Measurements from ENCODE around the gene NTM. TPM values are rescaled to one million over a fixed set of nuclear protein-coding genes. Genes with fewer than 3 reads are reported as not detected.
A peak's percentile ranks its signal among the peaks of the same experiment; 100 is the strongest.
"Not testable (repeated sequence)": the region's sequence is repeated elsewhere in the genome, so short reads cannot be mapped to it uniquely, and the experiment has no call there.

Gene NTM
- total RNA-seq, 1 donor: not detected

GRCh38 chr11:131488238-131488637, 117.8 kb downstream of the NTM start:
- no peak for DNase-seq (ENCODE audit: low read depth in 2 of 3, low spot score in 2 of 3)

DNA sequence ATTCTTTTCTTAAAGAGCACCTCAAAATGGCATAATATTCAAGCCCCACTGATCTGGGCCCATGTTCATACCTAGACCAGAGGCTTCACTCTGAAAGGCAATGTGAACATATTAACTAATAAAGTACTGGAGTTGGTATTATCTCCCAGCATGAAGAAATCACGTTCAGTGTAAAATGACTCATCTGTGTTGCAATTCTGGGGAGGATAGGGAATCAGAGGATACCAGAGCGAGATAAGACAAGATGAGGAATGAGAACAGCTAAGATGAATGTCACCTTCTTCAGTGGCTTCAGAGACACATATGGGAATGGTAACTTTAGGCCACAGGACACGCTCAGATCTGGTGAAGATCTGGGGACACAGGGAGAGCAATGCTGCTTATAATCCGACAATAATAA, 121.1 kb downstream of the NTM start:
- DNase-seq (ENCODE audit: low read depth in 2 of 3, low spot score in 2 of 3): no peak

DNA sequence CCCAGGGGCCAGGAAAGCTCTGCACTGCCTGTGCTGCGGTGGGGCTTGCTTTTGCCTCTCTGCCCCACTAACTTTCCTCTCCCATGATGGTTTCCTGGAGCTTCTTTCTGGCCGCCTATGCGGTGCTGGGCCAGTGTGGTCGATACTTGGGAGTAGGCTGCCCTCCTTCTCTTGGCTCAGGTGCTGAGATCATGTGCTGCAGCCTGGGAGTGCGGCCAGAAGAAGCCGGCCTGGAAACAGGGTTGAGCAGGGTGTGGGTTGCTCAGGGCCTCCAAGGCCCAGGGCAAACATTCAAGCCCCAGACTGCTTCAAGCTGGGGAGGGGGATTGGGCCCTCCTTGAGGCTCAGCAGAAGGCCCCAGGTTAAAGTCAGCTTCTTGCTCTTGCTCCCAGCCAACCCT, 125.0 kb downstream of the NTM start:
- no peak for DNase-seq (ENCODE audit: low read depth in 2 of 3, low spot score in 2 of 3)

DNA sequence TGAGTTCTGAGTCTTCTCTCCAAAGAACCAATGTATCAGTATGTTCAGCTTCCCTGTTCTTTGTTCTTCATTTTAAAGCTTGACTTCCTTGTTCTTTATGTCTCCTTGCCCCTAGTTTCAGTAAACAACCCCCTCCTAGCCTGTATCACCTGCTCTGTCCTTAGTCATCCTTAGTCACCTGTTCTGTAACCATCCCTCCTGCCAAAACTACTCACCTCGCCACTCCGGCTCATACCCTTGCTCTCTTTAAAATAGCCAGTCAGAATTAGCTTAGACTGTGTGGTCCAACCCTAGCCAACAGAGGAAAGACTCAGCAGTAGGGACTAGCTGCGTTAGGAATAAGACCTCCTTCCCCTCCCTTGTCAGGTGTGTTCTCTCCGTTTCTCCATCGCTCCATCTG, 127.3 kb downstream of the NTM start:
- not testable (repeated sequence) for DNase-seq (ENCODE audit: low read depth in 2 of 3, low spot score in 2 of 3)

DNA sequence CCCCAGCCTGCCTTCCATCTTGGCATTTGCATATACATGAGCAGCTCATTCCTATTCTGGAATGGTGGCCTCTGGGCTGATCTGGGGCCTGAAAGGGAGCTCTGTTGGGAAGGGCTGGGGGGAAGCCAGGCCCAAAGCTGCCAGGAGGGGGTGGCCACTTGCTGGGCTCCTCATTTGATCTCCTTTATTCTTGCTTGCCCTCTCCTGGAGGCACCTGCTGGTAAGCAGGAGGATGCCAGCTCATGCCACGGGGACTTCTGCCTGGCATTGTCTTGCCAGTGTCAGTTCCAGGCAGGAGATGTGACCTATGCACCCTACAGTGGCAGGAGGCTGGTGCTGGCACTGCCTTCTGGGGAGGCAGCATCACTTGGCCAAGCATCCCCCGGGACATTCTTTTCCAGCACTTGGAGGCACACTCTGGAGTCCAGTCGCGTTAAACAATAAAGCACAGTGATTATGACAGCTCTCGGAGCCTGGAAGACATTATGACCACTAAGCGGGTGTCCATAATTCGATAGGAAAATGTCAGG, 128.3 kb downstream of the NTM start:
- no peak for DNase-seq (ENCODE audit: low read depth in 2 of 3, low spot score in 2 of 3)

DNA sequence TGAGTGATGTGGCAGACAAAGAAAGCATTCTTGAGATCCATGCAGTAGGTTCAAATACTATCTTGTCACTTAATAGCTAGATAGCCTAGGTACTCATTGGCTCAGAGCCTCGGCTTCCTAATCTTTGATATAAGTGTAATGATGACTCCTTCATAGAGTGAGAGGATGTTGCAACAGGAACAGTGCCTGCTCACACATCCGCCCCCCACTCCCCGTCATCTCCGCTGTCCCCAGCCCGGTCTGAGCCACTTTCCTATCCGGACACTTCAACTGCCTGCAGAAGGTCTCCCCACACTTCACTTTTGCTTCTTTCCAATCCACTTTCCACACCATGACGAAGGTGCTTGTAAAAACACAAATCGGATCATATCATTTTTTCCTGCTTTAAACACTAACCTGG, 128.8 kb downstream of the NTM start:
- no peak for DNase-seq (ENCODE audit: low read depth in 2 of 3, low spot score in 2 of 3)

- no peak for DNase-seq (ENCODE audit: low read depth in 2 of 3, low spot score in 2 of 3)
Observed at GRCh38 chr11:131503017-131503416, 132.6 kb downstream of the NTM start.

GRCh38 chr11:131504199-131504949, 134.0 kb downstream of the NTM start:
- no peak for DNase-seq (ENCODE audit: low read depth in 2 of 3, low spot score in 2 of 3)

GRCh38 chr11:131506348-131506747, 135.9 kb downstream of the NTM start:
- DNase-seq (ENCODE audit: low read depth in 2 of 3, low spot score in 2 of 3): no peak

GRCh38 chr11:131510662-131511061, 140.2 kb downstream of the NTM start:
- DNase-seq (ENCODE audit: low read depth in 2 of 3, low spot score in 2 of 3): no peak

DNA sequence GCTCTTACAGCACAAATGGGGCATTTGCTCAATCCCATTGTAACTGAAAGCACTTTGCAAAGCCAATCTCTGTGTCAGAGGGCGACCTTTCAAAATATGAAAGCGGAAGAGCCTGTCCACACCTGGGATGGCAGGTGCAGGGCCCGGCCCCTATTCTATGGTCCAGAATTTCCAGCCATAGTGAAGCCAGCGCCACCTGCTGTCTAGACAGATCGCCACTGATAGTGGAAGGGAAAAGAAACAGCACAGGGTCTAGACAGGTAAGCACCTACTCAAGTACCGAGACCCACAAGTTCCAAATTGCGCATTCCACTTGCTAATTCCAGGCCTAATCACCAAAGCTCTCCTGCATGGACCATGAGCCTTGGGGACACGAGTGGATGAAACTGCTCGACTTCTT, 141.4 kb downstream of the NTM start:
- DNase-seq (ENCODE audit: low read depth in 2 of 3, low spot score in 2 of 3): peak in 2 of 3 donors; percentile 3 to 33

DNA sequence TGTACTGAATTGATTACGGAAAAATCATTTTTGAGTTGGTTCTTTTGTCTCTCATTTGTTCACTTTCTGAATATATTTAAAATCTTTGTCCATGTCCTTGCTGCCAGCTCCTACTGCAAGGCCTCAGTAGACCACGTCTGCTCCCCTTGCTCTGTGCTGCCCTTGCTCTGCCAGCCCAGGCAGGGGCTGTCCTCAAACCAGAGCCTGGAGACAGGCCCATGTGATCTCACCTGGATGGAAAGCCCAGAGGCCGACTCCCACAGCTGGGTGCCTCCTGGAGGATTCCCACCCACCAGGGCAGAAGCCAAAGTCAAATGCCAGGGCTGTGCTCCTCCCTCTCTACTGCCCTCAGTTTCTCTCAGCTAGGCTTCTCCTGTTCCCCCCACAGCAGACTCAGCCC, 141.8 kb downstream of the NTM start:
- no peak for DNase-seq (ENCODE audit: low read depth in 2 of 3, low spot score in 2 of 3)

DNA sequence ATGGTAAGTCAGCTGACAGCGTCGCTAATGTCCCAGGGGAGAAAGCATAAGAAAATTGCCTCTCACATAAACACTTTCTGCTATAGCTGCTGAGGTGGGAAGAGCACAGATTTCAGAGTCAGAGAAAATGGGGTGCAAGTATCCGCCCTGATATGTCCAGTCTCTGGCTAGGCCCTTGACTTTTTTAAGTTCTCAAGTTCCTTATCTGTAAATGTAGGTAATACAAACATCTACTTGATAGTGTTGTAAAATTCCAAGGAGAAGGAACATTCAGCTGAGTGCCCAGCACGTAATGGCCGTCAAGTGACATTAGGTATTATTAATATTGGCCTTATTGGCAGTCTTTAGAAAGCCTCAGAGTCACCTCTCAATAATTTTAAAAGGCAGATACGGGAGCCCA, 143.6 kb downstream of the NTM start:
- no peak for DNase-seq (ENCODE audit: low read depth in 2 of 3, low spot score in 2 of 3)

DNA sequence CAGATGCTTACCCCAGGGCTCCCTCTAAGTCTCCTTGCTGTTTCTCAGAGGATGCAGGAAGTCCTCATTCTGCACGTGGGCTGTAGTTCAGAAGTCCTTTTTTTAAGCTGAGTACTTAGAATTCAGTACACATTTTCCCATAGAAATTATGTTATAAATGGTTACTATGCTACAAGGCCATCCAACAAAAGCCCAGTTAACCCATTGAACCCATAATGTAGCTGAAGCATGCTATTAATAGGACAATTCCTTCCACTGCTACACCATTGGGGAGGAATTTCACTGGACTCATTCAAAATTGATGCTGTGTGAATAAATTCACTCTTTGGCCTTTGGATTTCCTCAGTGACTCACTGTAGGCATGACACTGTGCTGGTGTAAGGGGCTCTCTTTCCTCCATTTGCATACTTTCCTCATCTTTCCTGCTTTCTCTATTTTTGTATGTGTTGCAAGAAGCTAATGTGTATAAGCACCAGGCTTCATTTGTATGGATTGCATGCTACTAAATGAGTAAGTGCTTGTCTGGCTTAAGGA, 148.0 kb downstream of the NTM start:
- DNase-seq (ENCODE audit: low read depth in 2 of 3, low spot score in 2 of 3): no peak

- no peak for DNase-seq (ENCODE audit: low read depth in 2 of 3, low spot score in 2 of 3)
Observed at GRCh38 chr11:131522851-131523250, 152.4 kb downstream of the NTM start.

DNA sequence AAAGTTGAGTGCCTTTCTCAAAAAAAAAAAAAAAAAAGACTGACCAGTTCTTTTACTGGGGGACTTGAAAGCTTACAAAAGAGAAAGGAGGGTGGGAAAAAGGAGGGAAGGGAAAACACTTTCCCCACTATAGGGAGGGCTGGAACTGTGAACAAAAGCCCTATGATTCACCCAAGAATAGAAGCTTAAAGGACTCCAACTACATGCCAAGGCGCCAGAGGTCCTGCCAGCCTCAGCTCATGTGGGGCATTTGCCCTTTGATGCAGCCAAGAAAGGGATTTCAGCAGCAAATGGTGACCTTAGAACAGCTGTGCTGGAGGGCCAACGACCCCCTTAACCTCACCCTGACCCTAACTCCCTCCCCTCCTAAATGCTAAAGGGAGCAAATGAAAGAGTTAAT, 160.0 kb downstream of the NTM start:
- no peak for DNase-seq (ENCODE audit: low read depth in 2 of 3, low spot score in 2 of 3)

GRCh38 chr11:131533149-131533548, 162.7 kb downstream of the NTM start:
- DNase-seq (ENCODE audit: low read depth in 2 of 3, low spot score in 2 of 3): no peak

GRCh38 chr11:131533998-131534397, 163.6 kb downstream of the NTM start:
- no peak for DNase-seq (ENCODE audit: low read depth in 2 of 3, low spot score in 2 of 3)

GRCh38 chr11:131534611-131535010, 164.2 kb downstream of the NTM start:
- DNase-seq (ENCODE audit: low read depth in 2 of 3, low spot score in 2 of 3): no peak

DNA sequence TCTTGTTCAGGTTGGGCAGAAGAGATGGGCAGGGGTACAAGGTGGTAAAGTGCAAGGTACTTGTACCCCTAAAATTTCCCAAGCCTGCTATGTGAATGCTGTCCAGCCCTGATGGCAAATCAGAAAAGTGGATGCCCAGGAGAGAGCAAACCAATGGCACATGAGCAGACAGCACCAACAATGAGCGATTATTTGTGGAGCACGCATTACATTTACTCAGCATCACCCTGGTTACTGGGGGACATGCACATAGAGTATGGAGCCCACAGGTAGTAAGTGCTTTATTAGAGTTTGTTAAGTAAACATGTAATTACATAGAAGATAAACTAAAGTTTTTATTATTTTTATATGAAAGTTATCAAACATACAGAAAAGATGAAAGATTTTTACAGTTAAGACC, 165.7 kb downstream of the NTM start:
- no peak for DNase-seq (ENCODE audit: low read depth in 2 of 3, low spot score in 2 of 3)

DNA sequence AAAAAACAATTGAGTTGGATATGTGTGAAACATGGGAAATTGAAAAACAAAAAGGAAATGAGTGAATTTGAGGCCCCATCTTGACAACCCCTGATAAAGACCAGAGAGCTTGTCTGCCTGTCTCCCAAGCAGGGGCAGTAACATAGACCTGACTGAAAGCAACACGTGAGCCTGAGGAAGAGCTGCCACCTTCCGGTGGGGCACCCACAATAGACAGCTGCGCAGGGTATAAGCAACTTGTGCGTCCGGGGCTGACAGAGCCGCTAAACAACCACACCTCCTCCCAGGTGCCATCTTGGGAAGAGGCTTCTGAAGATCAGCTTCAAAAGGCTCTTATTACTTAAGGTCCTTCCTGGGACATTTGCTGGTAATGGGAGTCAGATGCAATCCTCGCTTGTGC, 166.8 kb downstream of the NTM start:
- no peak for DNase-seq (ENCODE audit: low read depth in 2 of 3, low spot score in 2 of 3)

- DNase-seq (ENCODE audit: low read depth in 2 of 3, low spot score in 2 of 3): no peak
Observed at GRCh38 chr11:131537748-131538147, 167.3 kb downstream of the NTM start.

- no peak for DNase-seq (ENCODE audit: low read depth in 2 of 3, low spot score in 2 of 3)
Observed at GRCh38 chr11:131538322-131538721, 167.9 kb downstream of the NTM start.

All from hematopoietic multipotent progenitor cell (in vitro differentiated cells).